Muscle of arm (tissue), 14 donors: ENCODE measurements around the gene KCNQ5. TPM values are rescaled to one million over a fixed set of nuclear protein-coding genes. Genes with fewer than 3 reads are reported as not detected.
"Not testable (repeated sequence)": the region's sequence is repeated elsewhere in the genome, so short reads cannot be mapped to it uniquely, and the experiment has no call there.

Experiments
- DNase-seq: peaks from one replicate; pipeline ENCODE4 v3.0.0-alpha.2; 2013
- long read RNA-seq, 11 donors: transcript quantifications; one replicate each; lab custom pipeline, GENCODE V29; 2026
- polyA plus RNA-seq, 12 donors: library from polyadenylated mRNA; unstranded; fragments of 120-200 nt; gene quantifications; one replicate each; pipeline ENCODE4 v1.2.1, GENCODE V29; 2013; ENCODE audit not compliant: insufficient read length in 12 of 12

KCNQ5 gene
- 1 to 10 TPM in 7 of 12 donors, under 1 TPM in 4, not detected in 1; 0.36 to 2.4 (median 1.3) TPM for polyA plus RNA-seq
- long read RNA-seq, donor 1: 0 reads
- long read RNA-seq, donor 2: 0 reads
- long read RNA-seq, donor 3: 0 reads
- long read RNA-seq, donor 4: 0 reads
- long read RNA-seq, donor 5: 0 reads
- long read RNA-seq, donor 6: 0 reads
- long read RNA-seq, donor 7: 0 reads
- long read RNA-seq, donor 8: 0 reads
- long read RNA-seq, donor 9: 0 reads
- long read RNA-seq, donor 10: 0 reads
- long read RNA-seq, donor 11: 0 reads

- no peak for DNase-seq
These were observed at the start of gene KCNQ5 for GRCh38 chr6:72621291-72622093. Gene KCNQ5, plus strand, starts transcription at chr6:72622064.

DNA sequence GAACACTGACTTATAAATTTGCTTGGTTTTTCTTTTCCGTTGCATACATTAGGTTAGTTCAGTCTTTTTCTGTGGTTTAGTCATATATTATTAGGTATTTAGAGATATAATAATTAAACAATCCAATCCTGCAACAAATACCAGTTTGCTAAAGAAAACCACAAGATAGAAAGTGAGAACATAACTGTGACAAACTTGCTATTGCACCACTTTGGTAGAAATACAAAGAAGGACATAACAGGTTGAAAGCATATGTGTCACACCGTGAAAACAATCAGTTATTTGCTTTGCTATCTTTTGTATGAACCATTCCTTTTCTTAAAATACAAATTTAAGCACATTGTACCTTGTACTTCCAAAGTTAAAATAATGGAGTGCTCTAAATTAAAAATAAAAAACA, 42.0 kb upstream of the KCNQ5 start:
- no peak for DNase-seq

DNA sequence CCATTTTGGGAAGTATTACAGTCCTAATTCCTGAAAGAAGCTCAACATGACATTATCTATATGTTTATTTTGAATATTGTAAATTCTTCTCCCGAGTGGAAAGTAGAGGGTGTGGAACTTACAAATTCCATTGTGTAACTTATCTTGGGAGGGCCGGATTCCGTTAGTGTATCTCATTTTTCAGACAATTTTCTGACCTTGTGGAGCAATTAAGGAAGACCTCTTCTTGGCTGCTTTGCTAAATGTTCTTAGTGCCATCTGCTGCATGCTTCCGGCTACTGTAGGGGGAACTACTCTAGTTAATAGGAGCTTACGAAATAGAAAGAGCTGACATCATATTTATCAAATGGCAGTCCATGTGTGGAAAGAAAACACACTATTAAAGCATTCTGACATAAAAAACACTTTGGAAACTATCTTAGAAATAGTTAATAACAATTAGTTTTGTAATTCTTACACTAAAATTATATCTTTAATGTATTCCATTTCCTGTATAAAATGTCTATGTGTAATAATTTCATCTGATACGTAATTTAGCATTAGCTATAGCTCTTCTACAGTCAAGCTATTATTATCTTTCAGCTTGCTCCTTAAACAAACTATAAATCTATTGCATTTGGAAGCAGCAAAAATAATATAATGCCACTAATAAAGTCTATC, 41.5 kb upstream of the KCNQ5 start:
- peak; percentile 2 for DNase-seq

GRCh38 chr6:72580950-72581349, 40.9 kb upstream of the KCNQ5 start:
- DNase-seq: not testable (repeated sequence)

DNA sequence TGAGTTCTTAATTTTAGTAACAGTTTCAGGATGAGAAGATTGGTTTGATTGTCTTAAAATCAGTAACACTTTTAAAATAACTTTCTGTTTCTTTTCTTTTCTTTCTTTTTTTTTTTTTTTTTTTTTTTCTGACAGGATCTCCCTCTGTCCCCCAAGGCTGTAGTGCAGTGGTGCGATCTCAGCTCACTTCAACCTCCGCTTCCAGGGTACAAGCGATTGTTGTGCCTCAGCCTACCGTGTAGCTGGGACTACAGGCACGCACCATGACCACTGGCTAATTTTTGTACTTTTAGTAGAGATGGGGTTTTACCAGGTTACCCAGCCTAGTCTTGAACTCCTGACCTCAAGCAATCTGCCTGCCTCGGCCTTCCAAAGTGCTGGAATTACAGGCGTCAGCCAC, 33.7 kb upstream of the KCNQ5 start:
- no peak for DNase-seq

GRCh38 chr6:72589096-72589495, 32.8 kb upstream of the KCNQ5 start:
- peak; percentile 4 for DNase-seq

DNA sequence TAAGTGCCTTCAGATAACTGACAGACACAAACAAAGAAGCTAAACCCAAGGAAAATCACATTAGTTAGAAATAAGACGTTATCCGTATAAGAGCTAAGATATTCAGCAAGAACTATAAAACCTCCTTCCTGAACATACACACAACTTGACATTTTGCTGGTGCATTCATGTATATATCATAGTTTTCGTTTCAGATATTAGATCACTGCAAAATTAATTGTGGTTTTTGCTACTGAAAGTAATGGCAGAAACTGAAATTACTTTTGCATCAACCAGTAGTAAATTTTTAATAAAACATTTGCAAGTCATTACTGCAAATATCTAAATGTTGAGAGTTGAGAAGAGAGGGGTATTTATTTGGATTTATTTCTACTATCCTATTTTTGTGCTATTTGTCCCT, 26.1 kb upstream of the KCNQ5 start:
- no peak for DNase-seq

DNA sequence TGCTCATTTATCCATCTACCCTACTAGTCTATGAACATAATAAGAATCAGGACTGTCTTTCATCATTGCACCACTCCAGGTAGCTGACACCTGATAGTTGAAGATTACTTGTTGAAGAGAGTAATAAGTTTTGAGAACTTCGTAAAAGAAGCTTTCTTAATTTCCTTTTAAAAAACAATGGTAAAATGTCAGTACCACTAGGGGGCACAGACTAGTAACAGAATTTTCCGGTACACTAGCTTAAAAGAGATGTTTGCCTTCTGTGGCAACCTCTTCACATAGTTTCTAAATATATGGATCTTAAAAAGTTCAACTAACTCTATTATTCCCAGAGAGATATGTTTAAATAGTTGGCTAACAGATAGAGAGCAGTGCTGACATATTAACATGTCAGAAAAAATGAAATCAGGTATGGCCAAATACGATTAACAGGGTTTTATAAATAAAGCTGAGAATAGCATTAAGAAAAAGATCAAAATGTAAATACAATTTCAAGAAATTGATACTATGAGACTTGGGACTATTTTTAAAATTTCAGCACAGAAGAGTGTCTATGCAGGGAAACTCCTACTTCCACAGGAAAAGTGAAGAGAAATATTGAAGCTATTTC, 5.4 kb upstream of the KCNQ5 start:
- no peak for DNase-seq

- DNase-seq: no peak
These were observed 4.1 kb upstream of the KCNQ5 start for GRCh38 chr6:72617721-72618120.

GRCh38 chr6:72619883-72620696, 1.8 kb upstream of the KCNQ5 start:
- no peak for DNase-seq

GRCh38 chr6:72620871-72621290, 983 bp upstream of the KCNQ5 start:
- no peak for DNase-seq

GRCh38 chr6:72622094-72622940, 453 bp downstream of the KCNQ5 start:
- no peak for DNase-seq

DNA sequence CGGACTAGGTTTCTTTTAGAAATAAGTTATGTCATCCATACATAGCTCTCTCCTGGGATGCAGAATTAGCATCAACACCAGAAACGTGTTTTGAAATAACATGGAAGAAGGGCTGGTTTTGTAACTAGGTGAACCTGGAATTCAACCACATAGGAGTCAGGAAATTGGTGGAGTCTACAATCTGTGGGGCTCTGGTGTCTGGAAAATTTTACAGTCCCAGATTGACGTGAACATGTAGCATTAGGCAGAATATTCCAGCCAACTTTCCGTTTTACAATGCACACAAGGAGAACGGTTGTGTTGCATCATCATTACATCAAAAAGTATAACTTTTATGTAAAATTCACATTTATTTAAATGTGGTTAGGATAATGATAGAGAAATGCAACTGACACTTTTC, 1.9 kb downstream of the KCNQ5 start:
- no peak for DNase-seq

GRCh38 chr6:72624557-72625160, 2.8 kb downstream of the KCNQ5 start:
- DNase-seq: no peak

DNA sequence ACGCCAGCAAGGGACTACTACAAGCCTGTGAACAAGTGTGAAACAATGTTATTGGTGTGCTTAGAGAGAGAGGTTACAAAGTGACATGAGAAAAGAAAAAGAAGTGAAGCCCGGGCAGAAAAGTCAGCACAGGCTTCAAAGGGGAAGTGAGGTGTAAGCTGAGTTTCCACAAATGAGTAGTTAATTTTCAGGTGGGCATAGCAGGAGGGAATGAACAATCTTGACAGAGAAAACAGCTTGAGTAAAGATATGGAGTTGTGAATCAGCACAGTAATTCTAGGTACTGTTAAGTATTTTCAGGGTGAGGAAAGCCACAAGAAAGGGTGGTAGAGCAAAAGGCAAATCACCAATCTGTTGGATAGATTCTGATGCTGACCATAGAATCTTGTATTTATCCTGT, 4.3 kb downstream of the KCNQ5 start:
- DNase-seq: no peak

DNA sequence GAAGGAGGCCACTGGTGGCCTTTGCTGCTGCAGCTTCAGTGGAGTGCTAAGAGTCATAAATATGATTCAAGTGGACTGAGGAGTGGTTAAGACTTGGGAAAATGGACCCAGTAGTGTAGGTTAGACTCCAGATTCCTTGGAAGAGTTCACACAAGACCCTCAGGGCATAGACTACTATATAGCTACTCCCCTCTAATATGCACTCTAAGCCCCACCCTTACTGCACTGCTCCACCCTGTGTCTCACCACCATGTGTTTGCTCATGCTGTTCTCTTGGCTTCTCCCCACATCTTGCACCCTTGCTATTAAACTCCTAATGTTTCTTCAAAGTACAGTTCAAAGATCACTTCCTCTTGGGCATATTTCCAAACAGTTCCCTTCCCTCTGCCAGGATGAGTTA, 5.7 kb downstream of the KCNQ5 start:
- DNase-seq: no peak

DNA sequence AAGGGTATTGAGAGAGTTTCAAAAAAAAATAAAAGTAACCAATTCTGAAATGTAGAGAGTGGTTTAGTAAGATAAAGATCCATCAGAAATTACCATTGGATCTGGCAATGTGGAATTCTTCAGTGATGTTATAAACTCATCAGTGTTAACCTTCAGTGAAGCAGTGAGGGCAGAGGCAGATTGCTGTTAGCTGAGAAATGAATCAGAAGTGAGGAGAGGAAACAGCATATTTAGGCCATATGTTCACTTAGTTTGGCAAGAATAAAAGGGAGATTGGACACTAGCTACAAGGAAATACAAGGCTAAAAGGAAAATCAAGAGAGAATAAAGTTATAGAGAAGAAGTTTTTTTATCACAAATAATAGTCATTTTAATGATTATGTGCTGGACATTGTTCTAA, 9.6 kb downstream of the KCNQ5 start:
- DNase-seq: no peak

GRCh38 chr6:72635636-72636035, 13.8 kb downstream of the KCNQ5 start:
- DNase-seq: no peak

DNA sequence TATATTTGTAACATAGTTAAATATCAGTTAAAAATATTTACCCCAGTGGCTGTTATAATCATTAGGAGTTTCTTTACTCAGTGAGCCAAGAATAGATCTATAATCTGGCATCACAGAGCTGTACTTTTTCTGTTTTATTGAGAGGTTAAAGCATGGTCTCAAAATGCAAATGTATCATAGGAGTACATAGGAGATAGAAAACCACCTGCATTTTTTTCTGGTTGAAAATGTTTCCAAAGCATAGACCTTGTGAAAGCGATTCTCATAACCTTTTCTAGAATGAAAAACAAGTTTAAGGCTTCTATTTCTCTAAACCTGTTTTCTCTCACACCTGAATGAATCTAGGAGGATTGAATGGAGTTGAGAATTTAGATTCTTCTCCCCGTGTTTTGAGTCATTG, 14.4 kb downstream of the KCNQ5 start:
- no peak for DNase-seq

- DNase-seq: no peak
These were observed 14.9 kb downstream of the KCNQ5 start for GRCh38 chr6:72636786-72637185.
